ENCODE results near the gene ATF4. TPM values are rescaled to one million over a fixed set of nuclear protein-coding genes. Genes with fewer than 3 reads are reported as not detected.

Gene ATF4
- total RNA-seq, 4 donors from 2014 or later: 222 to 550 (median 280) TPM

GRCh38 chr22:39530692-39531331, 10.4 kb downstream of the ATF4 start:
- Histone ChIP-seq H3K9me3 (no peaks in the 10 kb centered on the region), H3K36me3 (peaks cover 0 to 16% (median 0%) of the 10 kb centered on the region in 3 donors), H3K4me1 (peaks cover 23 to 73% (median 43%) of the 10 kb centered on the region in 4 donors), H3K27ac (peak overlapping the region in 2 of 4 donors; percentile 53 to 88), H3K27me3 (no peaks in the 10 kb centered on the region), H3K4me3 (peak overlapping the region in 2 of 4 donors; percentile 4 to 87)
- TF ChIP-seq CTCF (IDR thresholded peaks at IDR 0.05) (peak in 4 of 6 experiments; percentile 28 to 42 (median 33)), POLR2A (IDR thresholded peaks at IDR 0.05) (no peak)
- DNase-seq: no peak

DNA sequence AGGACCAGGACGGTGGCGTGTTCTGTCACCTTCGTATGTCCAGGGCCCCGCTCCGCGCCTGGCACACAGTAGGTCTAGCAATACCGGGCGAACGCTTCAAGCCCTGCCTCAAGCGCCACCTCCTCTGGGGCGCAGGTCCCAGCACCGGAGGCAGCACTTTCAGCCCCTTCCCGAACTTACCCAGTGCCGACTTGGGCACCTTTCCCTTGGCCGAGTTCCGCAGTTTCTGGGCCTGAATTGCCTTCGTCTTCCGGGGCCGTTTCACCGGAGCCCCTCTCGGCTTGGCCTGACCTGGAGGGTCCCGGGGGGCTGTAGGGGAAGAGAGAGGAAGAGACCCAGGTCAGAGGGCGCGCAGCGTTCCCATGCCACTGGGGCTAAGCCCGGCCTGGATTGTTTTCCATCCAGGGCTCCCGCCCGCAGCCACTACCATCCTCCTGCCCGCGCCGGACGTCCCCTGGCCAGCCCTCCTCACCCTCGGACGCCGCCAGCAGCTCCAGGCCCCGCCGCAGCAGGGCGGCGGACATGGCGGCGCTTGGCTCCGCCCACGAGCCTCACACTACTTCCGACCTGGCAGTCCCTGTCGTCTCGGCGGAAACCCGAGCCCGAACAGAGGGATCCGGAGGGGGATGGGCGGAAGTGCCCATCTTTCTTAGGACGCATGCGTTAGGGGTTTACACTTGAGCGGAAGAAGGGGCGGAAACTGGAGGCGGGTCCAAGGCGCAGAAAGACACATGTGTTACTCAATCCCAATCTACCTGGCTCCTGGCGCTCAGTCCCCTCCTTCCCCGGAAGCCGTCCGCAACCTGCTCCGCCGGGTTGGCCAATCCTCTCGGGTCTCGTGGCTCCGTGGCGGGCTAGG, 12.1 kb downstream of the ATF4 start, which contains the start of gene RPS19BP1:
Gene RPS19BP1 (minus strand): TSS at position 534 of the 859 bp plus-strand sequence. CDS start 10 bp downstream, at position 524.
- DNase-seq: peak; percentile 99 to 100 (median 99)
- TF ChIP-seq CTCF (IDR thresholded peaks at IDR 0.05): peak in 1 of 6 experiments; percentile 22
- peak; percentile 76 to 89 for TF ChIP-seq POLR2A (IDR thresholded peaks at IDR 0.05)
- no peaks in the 10 kb centered on the region for H3K27me3 ChIP-seq

DNA sequence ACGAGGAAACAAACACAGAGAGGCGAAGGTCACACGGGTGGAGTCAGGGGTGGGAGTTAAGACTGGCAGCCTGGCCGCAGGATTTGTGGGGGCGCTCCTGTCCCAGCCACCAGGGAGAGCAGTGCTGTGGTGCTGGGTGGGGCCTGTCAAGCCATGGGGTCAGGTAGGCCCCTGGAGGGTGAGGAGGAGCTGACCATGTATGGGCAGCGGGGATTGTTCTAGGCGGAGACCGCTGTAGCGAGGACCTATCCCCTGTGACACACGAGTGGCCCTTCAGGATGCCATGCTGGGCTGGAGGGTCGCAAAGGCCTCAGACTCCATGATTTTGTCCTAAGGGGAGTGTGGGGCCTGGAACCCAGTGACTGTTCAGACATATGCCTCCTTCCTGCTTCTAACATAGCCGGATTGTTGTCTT, 13.7 kb downstream of the ATF4 start:
- Histone ChIP-seq H3K27ac (peak overlapping the region in 1 of 4 donors; percentile 4), H3K4me1 (peaks cover 5 to 43% (median 23%) of the 10 kb centered on the region in 4 donors), H3K36me3 (peaks cover 0 to 16% (median 0%) of the 10 kb centered on the region in 3 donors), H3K27me3 (no peaks in the 10 kb centered on the region), H3K9me3 (no peaks in the 10 kb centered on the region), H3K4me3 (no peak overlapping the region)
- no peak for DNase-seq
- TF ChIP-seq POLR2A (IDR thresholded peaks at IDR 0.05): no peak
- no peak for TF ChIP-seq CTCF (IDR thresholded peaks at IDR 0.05)

More for the DNA sequence above, 12.1 kb downstream of the ATF4 start, which contains the start of gene RPS19BP1:
- Histone ChIP-seq H3K9me3 (no peaks in the 10 kb centered on the region), H3K27ac (peak within 1 kb of the TSS; percentile 92 to 95 (median 93)), H3K4me1 (peaks cover 20 to 60% (median 36%) of the 10 kb centered on the region in 4 donors), H3K4me3 (peak within 1 kb of the TSS; percentile 77 to 96 (median 89)), H3K36me3 (peaks cover 0 to 16% (median 0%) of the 10 kb centered on the region in 3 donors)

DNA sequence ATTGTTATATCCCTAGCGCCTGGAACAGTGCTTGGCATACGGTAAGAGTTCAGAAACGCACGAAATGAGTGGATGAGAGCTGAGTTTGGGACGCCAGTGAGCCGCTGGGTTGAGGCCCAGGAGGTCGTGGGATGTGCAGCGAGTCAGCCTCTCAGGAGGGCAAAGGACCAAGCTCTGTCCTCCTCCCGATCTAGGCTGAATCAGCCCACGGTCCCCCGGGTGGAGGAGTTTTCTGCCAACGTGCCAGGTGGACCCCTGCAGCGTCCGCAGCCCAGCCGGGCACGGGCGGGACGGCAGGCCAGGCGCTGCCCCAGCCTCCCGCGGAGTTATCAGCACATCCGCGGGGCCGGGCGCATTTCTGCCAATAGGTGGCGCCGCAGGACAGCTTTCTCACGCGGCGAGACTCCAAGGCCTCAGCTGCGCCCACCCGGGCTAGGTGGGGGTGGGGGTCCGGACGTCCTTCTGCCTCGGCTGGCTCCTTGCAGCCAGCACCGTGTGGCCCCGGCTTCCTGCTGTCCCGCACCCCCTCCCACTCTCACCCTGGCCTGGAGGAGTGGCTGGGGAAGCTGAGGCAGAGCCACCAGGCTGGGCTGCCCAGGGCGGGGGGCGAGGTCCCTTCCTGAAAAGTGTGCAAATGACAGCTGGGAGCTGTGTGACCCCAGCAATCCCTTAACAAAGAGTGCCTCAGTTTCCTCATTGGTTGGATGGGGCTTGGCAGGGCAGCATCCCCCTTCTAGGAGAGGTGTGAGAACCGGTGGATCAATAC, 14.4 kb downstream of the ATF4 start:
- peak; percentile 85 to 94 (median 89) for DNase-seq
- peak overlapping the region in 1 of 4 donors; percentile 4 for H3K27ac ChIP-seq

More for the DNA sequence above, 14.4 kb downstream of the ATF4 start:
- TF ChIP-seq CTCF (IDR thresholded peaks at IDR 0.05) (peak; percentile 81 to 97 (median 94)), POLR2A (IDR thresholded peaks at IDR 0.05) (no peak)
- Histone ChIP-seq H3K9me3 (no peaks in the 10 kb centered on the region), H3K4me3 (peak overlapping the region in 2 of 4 donors; percentile 10 to 31), H3K27me3 (no peaks in the 10 kb centered on the region), H3K4me1 (peaks cover 3 to 37% (median 17%) of the 10 kb centered on the region in 4 donors), H3K36me3 (peaks cover 0 to 11% (median 0%) of the 10 kb centered on the region in 3 donors)
